Measurements from ENCODE around the gene SPAG17.
"Not testable (repeated sequence)": the region's sequence is repeated elsewhere in the genome, so short reads cannot be mapped to it uniquely, and the experiment has no call there.

SPAG17 gene

DNA sequence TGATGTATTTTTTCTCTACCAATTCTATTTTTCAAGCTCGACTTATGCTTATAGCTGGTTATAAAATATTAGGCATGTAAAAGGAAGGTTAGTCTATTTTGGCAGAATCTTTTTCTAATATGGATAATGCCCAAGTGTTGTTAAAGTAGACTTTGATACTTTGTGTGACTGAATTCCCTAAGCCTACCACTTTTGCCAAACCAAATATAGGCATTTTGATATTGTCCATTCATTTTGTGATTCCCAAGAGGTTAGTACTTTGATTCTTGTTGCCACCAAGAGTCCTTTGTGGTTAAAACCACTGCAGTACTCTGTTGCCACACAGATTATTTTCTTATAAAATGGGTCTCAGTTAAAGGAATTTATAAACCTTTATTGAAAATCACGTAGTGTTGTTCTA is 251.3 kb downstream of the SPAG17 start:
- TF ChIP-seq, protein P1, sequence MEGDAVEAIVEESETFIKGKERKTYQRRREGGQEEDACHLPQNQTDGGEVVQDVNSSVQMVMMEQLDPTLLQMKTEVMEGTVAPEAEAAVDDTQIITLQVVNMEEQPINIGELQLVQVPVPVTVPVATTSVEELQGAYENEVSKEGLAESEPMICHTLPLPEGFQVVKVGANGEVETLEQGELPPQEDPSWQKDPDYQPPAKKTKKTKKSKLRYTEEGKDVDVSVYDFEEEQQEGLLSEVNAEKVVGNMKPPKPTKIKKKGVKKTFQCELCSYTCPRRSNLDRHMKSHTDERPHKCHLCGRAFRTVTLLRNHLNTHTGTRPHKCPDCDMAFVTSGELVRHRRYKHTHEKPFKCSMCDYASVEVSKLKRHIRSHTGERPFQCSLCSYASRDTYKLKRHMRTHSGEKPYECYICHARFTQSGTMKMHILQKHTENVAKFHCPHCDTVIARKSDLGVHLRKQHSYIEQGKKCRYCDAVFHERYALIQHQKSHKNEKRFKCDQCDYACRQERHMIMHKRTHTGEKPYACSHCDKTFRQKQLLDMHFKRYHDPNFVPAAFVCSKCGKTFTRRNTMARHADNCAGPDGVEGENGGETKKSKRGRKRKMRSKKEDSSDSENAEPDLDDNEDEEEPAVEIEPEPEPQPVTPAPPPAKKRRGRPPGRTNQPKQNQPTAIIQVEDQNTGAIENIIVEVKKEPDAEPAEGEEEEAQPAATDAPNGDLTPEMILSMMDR (IDR thresholded peaks at IDR 0.05; ENCODE audit: low read depth, low read length) = no peak
- no peak overlapping the region for H3K4me3 ChIP-seq (ENCODE audit: low read depth, low read length)

DNA sequence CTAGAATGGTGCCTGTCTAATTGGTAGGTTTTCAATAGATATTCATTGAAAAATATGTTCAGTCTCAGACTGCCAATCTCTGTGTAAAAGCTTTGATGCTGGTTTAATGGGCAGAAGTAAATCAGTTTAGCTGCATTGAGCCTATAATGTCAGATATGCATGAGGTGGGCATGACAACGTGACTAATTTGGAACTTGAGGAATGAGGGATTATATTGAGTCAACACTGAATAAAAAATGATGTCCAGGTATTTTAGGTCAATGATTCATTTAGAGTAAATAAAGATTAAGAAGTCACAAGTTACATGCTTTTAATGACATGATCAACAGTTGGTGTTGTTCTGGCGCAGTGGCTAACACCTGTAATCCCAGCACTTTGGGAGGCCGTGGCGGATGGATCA is 252.5 kb downstream of the SPAG17 start:
- no peak overlapping the region for H3K4me3 ChIP-seq (ENCODE audit: low read depth, low read length)
- TF ChIP-seq, protein P1 (IDR thresholded peaks at IDR 0.05; ENCODE audit: low read depth, low read length) = no peak

DNA sequence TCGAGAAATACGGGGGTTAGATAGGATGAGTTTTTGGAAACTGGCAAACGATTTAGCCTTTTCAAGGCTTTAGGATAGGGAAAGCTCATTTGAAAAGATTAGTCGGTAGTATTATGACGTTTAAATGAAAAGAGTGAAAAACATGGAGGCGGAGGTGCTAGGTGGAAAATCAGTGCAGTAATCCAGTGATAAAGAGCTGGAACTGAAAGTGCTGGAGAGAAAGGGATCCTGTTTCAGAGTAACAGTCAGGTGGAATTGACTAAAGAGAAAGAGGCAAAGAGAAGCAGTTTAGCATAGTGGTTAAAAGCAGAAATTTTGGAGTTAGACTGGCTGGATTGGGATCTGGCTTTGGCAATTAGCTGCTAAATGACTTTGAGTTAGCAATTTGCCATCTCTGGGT is 254.5 kb downstream of the SPAG17 start:
- H3K4me3 ChIP-seq (ENCODE audit: low read depth, low read length) = peak overlapping the region; percentile 98
- TF ChIP-seq, protein P1 (IDR thresholded peaks at IDR 0.05; ENCODE audit: low read depth, low read length) = no peak

DNA sequence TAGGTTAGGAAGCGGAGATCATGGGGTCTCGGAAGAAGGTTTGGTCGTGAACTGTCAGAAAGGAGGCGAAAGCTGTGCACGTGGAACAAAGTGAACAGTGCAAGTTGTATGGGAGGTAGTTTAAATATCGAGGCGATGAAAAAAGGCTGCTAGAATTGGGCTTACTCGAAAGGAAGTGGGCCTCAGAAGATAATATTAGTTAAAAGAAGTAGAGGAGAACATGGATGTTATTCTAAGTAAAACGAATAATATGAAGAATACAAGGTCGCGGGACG is 254.9 kb downstream of the SPAG17 start:
- peak overlapping the region; percentile 98 for H3K4me3 ChIP-seq (ENCODE audit: low read depth, low read length)

DNA sequence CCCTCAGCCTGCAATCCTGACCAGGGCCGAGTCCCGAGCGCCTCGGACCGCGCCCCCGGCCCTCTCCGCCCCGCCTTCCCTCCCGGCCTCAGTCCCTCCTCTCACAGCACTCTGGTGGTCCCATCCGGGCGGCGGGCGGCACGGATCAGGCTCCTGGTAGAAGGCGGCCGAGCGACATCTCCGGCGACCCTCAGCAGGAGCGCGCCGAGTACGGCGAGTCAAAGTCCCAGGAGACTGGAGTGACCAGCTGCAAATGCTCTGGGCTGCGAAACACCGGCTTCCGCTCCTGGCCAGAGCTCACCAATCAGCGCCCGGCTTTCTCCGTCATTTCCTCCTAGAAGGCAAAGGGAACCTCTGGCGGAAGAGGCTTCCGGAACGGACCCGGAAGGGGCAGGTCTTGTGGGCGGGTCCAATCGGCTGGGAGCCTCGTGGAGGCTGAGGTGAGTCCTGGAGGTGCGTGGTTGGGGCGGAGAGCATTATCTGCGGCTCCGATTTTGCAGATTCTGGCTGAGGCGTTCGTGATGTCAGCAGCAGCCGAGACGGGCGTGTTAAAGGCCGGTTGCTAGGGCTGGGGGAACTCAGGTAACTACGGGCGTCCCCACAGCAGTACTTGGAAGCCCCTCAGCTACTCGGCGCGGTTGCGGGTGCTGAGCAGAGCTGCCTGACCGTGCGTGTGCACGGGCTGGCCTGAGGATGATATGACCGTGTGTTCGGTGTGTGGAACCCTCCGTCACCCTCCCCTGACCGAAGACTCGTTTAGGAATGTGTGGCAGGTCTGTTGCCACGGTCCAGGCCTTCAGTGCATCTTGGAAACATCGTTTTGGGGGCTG is 255.5 kb downstream of the SPAG17 start, which contains the start of the genes GDAP2 and WDR3:
GDAP2 (minus strand) TSS at position 279 of the 830 bp plus-strand sequence. CDS start 9,264 bp downstream, outside the sequence.
WDR3 (plus strand) TSS at position 397 of the 830 bp plus-strand sequence. CDS start 3,581 bp downstream, outside the sequence.
- TF ChIP-seq, protein P1 (IDR thresholded peaks at IDR 0.05; ENCODE audit: low read depth, low read length) = no peak
- peak within 1 kb of the TSS; percentile 98 for H3K4me3 ChIP-seq (ENCODE audit: low read depth, low read length)

More for the DNA sequence above, 254.9 kb downstream of the SPAG17 start:
- TF ChIP-seq, protein P1 (IDR thresholded peaks at IDR 0.05; ENCODE audit: low read depth, low read length) = no peak

DNA sequence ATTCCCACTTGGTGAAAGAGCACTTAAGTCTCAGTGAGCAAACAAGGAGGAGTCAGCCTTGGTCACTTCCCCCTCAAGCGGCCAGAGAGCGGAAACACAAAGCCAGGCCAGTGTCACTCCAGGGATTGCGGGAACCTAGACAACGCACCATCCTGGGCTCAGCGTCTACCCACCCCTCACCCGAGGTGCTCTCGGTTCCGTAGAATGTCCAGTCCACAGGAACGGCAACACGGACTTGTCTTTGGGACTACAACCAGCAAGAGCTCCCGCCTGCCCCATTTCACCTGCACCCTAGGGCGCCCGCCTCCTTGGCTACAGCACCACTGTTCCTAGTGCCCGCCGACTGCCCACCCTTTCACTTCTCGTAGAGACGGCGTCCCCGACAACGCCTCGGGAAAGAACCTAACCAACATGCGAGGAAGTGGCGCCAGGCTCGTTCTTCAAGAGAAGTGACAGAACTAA is 256.1 kb downstream of the SPAG17 start:
- TF ChIP-seq, protein P1 (IDR thresholded peaks at IDR 0.05; ENCODE audit: low read depth, low read length) = peak; percentile 24; the same call in 1 of the 2 replicates
- peak overlapping the region; percentile 98 for H3K4me3 ChIP-seq (ENCODE audit: low read depth, low read length)

DNA sequence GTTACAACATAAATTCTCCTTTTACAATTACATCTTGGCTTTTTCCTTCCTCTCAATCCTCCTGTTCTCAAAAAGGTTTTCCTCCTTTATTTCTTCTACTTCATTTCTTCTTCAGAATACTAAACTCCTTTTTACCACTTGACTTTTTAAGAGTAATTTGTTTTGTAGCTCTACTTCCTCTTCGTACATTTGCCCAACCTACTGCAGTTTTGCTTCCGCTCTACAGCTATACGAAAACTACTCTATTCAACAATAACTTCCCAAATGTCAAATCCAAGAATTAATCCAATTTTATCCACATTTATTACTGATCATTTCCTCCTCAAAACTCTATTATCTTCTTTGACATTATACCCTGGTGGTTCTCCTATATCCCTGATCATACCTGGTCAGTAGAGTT is 259.0 kb downstream of the SPAG17 start:
- H3K4me3 ChIP-seq (ENCODE audit: low read depth, low read length) = no peak overlapping the region
- TF ChIP-seq, protein P1 (IDR thresholded peaks at IDR 0.05; ENCODE audit: low read depth, low read length) = no peak

DNA sequence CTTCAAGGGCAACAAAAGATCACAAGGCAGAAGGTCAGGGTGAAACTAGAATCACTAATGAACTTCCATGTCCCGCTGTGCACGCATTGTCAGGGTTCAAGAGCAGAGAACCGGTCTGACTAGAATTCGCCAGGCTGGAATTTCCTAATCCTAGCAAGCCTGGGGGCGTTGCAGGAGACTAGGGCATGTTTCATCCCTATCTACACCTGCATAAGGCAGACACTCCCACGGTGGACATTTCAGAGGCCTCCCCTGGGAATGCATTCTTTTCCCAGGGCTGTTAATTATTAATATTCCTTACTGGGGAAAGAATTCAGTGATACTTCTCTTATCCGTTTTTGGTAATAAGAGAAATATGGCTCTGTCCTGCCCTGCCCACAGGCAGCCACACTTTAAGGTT is 262.3 kb downstream of the SPAG17 start:
- not testable (repeated sequence) for H3K4me3 ChIP-seq (ENCODE audit: low read depth, low read length)
